Hepatocyte (in vitro differentiated cells): ENCODE data around the gene HORMAD2. TPM values are rescaled to one million over a fixed set of nuclear protein-coding genes. Genes with fewer than 3 reads are reported as not detected.
"Not testable (repeated sequence)": the region's sequence is repeated elsewhere in the genome, so short reads cannot be mapped to it uniquely, and the experiment has no call there.

Experiments
- DNase-seq: peaks from one replicate; pipeline ENCODE4 v3.0.0-alpha.2; 2016; ENCODE audit warnings: low spot score
- H2AFZ ChIP-seq: fragments of 200-600 bp; sonication (generic); 2 replicates; pipeline ENCODE4 v1.6.0; 2016; ENCODE audit warnings: antibody characterized with exemption, mild to moderate bottlenecking
- H3K27ac ChIP-seq: fragments of 200-600 bp; sonication (generic); 2 replicates; pipeline ENCODE4 v1.5.1; 2016; ENCODE audit warnings: mild to moderate bottlenecking
- H3K27me3 ChIP-seq: fragments of 200-600 bp; sonication (generic); 2 replicates; pipeline ENCODE4 v1.6.1; 2016
- H3K36me3 ChIP-seq: fragments of 200-600 bp; sonication (generic); replicated peaks from 2 replicates; pipeline ENCODE4 v1.5.1; 2016; ENCODE audit warnings: low read depth; ENCODE audit not compliant: insufficient read depth
- H3K4me1 ChIP-seq: fragments of 200-600 bp; sonication (generic); 2 replicates; pipeline ENCODE4 v1.5.1; 2016; ENCODE audit warnings: mild to moderate bottlenecking, moderate library complexity; ENCODE audit not compliant: insufficient read depth
- H3K4me2 ChIP-seq: fragments of 200-600 bp; sonication (generic); 2 replicates; pipeline ENCODE4 v1.6.0; 2016
- H3K4me3 ChIP-seq: fragments of 200-600 bp; sonication (generic); 2 replicates; pipeline ENCODE4 v1.5.1; 2016; ENCODE audit warnings: mild to moderate bottlenecking
- H3K79me2 ChIP-seq: fragments of 200-600 bp; sonication (generic); 2 replicates; pipeline ENCODE4 v1.6.0; 2017; ENCODE audit warnings: mild to moderate bottlenecking
- H3K9me2 ChIP-seq: fragments of 200-600 bp; sonication (generic); replicated peaks from 2 replicates; pipeline ENCODE4 v1.6.0; 2017; ENCODE audit warnings: mild to moderate bottlenecking; ENCODE audit not compliant: insufficient read depth
- H3K9me3 ChIP-seq: fragments of 200-600 bp; sonication (generic); 2 replicates; pipeline ENCODE4 v1.5.1; 2016; ENCODE audit warnings: low read depth, mild to moderate bottlenecking
- H4K20me1 ChIP-seq: fragments of 200-600 bp; sonication (generic); 2 replicates; pipeline ENCODE4 v1.6.0; 2016; ENCODE audit warnings: mild to moderate bottlenecking; ENCODE audit not compliant: insufficient read depth, poor library complexity, severe bottlenecking
- CTCF ChIP-seq: fragments of 200-600 bp; sonication (generic); IDR thresholded peaks from 2 replicates; pipeline ENCODE4 v1.5.1; 2016; ENCODE audit warnings: antibody characterized with exemption, mild to moderate bottlenecking; ENCODE audit not compliant: poor library complexity
- EZH2 ChIP-seq: fragments of 200-600 bp; sonication (generic); IDR thresholded peaks from 2 replicates; pipeline ENCODE4 v1.6.1; 2016; ENCODE audit warnings: antibody characterized with exemption, mild to moderate bottlenecking, borderline replicate concordance
- EZH2phosphoT487 ChIP-seq: fragments of 200-600 bp; sonication (generic); IDR thresholded peaks from one replicate; pipeline ENCODE4 v1.6.1; 2018; ENCODE audit warnings: antibody characterized with exemption, mild to moderate bottlenecking, low read depth, moderate library complexity; ENCODE audit not compliant: unreplicated experiment, severe bottlenecking
- WGBS: methylation state at CpG from one replicate; pipeline ENCODE4 v1.1.6; 2016; ENCODE audit warnings: low lambda C conversion rate; ENCODE audit errors: missing lambda C conversion rate; 5-methylcytosine and 5-hydroxymethylcytosine counted together
- polyA plus RNA-seq: library from polyadenylated mRNA; unstranded; fragments of >200 nt; fragmentation: Nextera tagmentation; extraction: Ambion mirVana; gene quantifications from 2 replicates; pipeline ENCODE4 v1.2.1, GENCODE V29; 2016
- total RNA-seq: library from RNA; depleted of rRNA; stranded (reverse); fragments of >200 nt; gene quantifications from 2 replicates; pipeline ENCODE4 v1.2.3, GENCODE V29; 2014

The HORMAD2 gene
- total and polyA plus RNA-seq, 2 experiments from 2014 or later, result not detected

GRCh38 chr22:30097861-30098260 lies 17.6 kb downstream of the HORMAD2 start:
- Histone ChIP-seq H3K36me3 (no peaks in the 10 kb centered on the region), H3K27me3 (no peaks in the 10 kb centered on the region), H3K4me3 (no peak overlapping the region), H2AFZ (no peak overlapping the region), H3K9me3 (no peaks in the 10 kb centered on the region), H3K27ac (no peak overlapping the region), H3K9me2 (no peaks in the 10 kb centered on the region), H4K20me1 (no peaks in the 10 kb centered on the region), H3K4me1 (no peaks in the 10 kb centered on the region), H3K79me2 (no peaks in the 10 kb centered on the region), H3K4me2 (no peak overlapping the region)
- no peak for DNase-seq
- TF ChIP-seq EZH2 (no peak), CTCF (no peak), EZH2phosphoT487 (no peak)
- WGBS, result 0% methylated on average over 1 of the region's 1 CpG

GRCh38 chr22:30100770-30101169 lies 20.5 kb downstream of the HORMAD2 start:
- 67% methylated on average over 2 of the region's 2 CpGs for WGBS
- DNase-seq, H3K4me2 ChIP-seq, H3K27ac ChIP-seq, H3K4me3 ChIP-seq, H3K36me3 ChIP-seq, H3K9me2 ChIP-seq, H4K20me1 ChIP-seq, H3K4me1 ChIP-seq, H3K79me2 ChIP-seq, H3K27me3 ChIP-seq, H2AFZ ChIP-seq, H3K9me3 ChIP-seq: not testable (repeated sequence)

GRCh38 chr22:30104501-30105156 lies 24.4 kb downstream of the HORMAD2 start:
- TF ChIP-seq EZH2phosphoT487, result no peak
- no peak for TF ChIP-seq EZH2
- no peak for TF ChIP-seq CTCF
- Histone ChIP-seq H3K36me3 (no peaks in the 10 kb centered on the region), H4K20me1 (no peaks in the 10 kb centered on the region), H3K27me3 (peaks cover 2% of the 10 kb centered on the region), H3K79me2 (no peaks in the 10 kb centered on the region), H3K9me3 (no peaks in the 10 kb centered on the region), H3K27ac (no peak overlapping the region), H3K4me2 (no peak overlapping the region), H3K4me1 (no peaks in the 10 kb centered on the region), H3K4me3 (no peak overlapping the region), H2AFZ (no peak overlapping the region), H3K9me2 (no peaks in the 10 kb centered on the region)
- no peak for DNase-seq
- WGBS, result 87% methylated on average over 3 of the region's 3 CpGs

GRCh38 chr22:30105483-30105882 lies 25.2 kb downstream of the HORMAD2 start:
- no peaks in the 10 kb centered on the region for H4K20me1 ChIP-seq
- no peaks in the 10 kb centered on the region for H3K36me3 ChIP-seq
- H2AFZ ChIP-seq, result no peak overlapping the region
- TF ChIP-seq EZH2phosphoT487 (no peak), CTCF (no peak), EZH2 (no peak)
- no peak for DNase-seq
- H3K4me3 ChIP-seq, result no peak overlapping the region
- no peaks in the 10 kb centered on the region for H3K9me2 ChIP-seq
- H3K9me3 ChIP-seq, result no peaks in the 10 kb centered on the region
- H3K79me2 ChIP-seq, result no peaks in the 10 kb centered on the region
- H3K27me3 ChIP-seq, result peaks cover 2% of the 10 kb centered on the region
- no peaks in the 10 kb centered on the region for H3K4me1 ChIP-seq
- H3K4me2 ChIP-seq, result no peak overlapping the region
- H3K27ac ChIP-seq, result no peak overlapping the region
